HEK293 (cell line): ENCODE data around the gene LRRC59.
A peak's percentile ranks its signal among the peaks of the same experiment; 100 is the strongest.

ENCODE experiments used
- CTCF ChIA-PET: fragments of 350-600 bp; formaldehyde crosslinking; extraction: SDS; loops from one replicate; lab custom pipeline; 2021; ENCODE audit warnings: antibody characterized with exemption; lab: Yijun Ruan, JAX
- POLR2A ChIA-PET: fragments of 300-600 bp; formaldehyde crosslinking; extraction: SDS; loops from one replicate; lab custom pipeline; 2020; ENCODE audit warnings: antibody characterized with exemption, inconsistent platforms; lab: Yijun Ruan, JAX
- H3K27ac ChIP-seq: fragments of 200-500 bp; sonication (Bioruptor generic); 2 replicates; pipeline ENCODE4 v1.5.1; 2014; ENCODE audit warnings: low read depth, low read length, control low read depth, inconsistent platforms; ENCODE audit errors: extremely low read depth
- H3K36me3 ChIP-seq, 2 experiments: fragments of 200-500 bp in 1 of 2; sonication (Bioruptor generic) in 1 of 2; 1 replicate in 1 of 2; 2 replicates in 1 of 2; pipeline ENCODE4 v1.5.1; 2014 to 2017; ENCODE audit warnings: inconsistent platforms in 2 of 2, low read length in 2 of 2; ENCODE audit not compliant: control insufficient read depth in 2 of 2, insufficient read depth in 1 of 2
- H3K4me1 ChIP-seq: fragments of 200-500 bp; sonication (Bioruptor generic); 2 replicates; pipeline ENCODE4 v1.5.1; 2014; ENCODE audit warnings: mild to moderate bottlenecking, low read length, inconsistent platforms; ENCODE audit not compliant: control insufficient read depth, insufficient read depth
- H3K4me3 ChIP-seq: 2 replicates; pipeline ENCODE4 v1.5.1; 2011; ENCODE audit warnings: low read depth, mild to moderate bottlenecking, control low read depth, low read length, moderate library complexity
- H3K9me3 ChIP-seq: fragments of 200-500 bp; sonication (Bioruptor generic); 2 replicates; pipeline ENCODE4 v1.5.1; 2014; ENCODE audit warnings: low read depth, low read length, inconsistent platforms; ENCODE audit not compliant: control insufficient read depth, insufficient read depth
- GLIS1 ChIP-seq: fragments of 450-650 bp; formaldehyde crosslinking; IDR thresholded peaks from 2 replicates; pipeline ENCODE4 v1.5.1; 2016; ENCODE audit warnings: missing biosample characterization, missing genetic modification characterization
- SP3 ChIP-seq: fragments of 450-650 bp; formaldehyde crosslinking; IDR thresholded peaks from 2 replicates; pipeline ENCODE4 v1.5.1; 2016; ENCODE audit warnings: missing biosample characterization, missing genetic modification characterization
- WT1 ChIP-seq: fragments of 450-650 bp; formaldehyde crosslinking; IDR thresholded peaks from 2 replicates; pipeline ENCODE4 v1.5.1; 2016; ENCODE audit warnings: missing biosample characterization, missing genetic modification characterization
- ZNF19 ChIP-seq: fragments of 450-650 bp; formaldehyde crosslinking; IDR thresholded peaks from 2 replicates; pipeline ENCODE4; 2016; ENCODE audit warnings: missing biosample characterization, missing genetic modification characterization, low read depth
- ZNF830 ChIP-seq: fragments of 450-650 bp; IDR thresholded peaks from 2 replicates; pipeline ENCODE4 v1.5.0; 2018; ENCODE audit warnings: missing biosample characterization, missing genetic modification characterization, low read depth, mild to moderate bottlenecking, moderate library complexity
- TF ChIP-seq, protein P1 (sequence below): fragments of 450-650 bp; formaldehyde crosslinking; IDR thresholded peaks from 2 replicates; pipeline ENCODE4 v1.5.1; 2016; ENCODE audit warnings: missing biosample characterization, missing genetic modification characterization, borderline replicate concordance
- TF ChIP-seq, protein P2 (sequence below): fragments of 450-650 bp; formaldehyde crosslinking; IDR thresholded peaks from 2 replicates; pipeline ENCODE4 v1.5.1; 2016; ENCODE audit warnings: missing biosample characterization, missing genetic modification characterization, low read depth
- TF ChIP-seq, protein P3 (sequence below): fragments of 450-650 bp; formaldehyde crosslinking; IDR thresholded peaks from 2 replicates; pipeline ENCODE4 v1.5.1; 2016; ENCODE audit warnings: missing biosample characterization, missing genetic modification characterization
- TF ChIP-seq, protein P4 (sequence below): fragments of 450-650 bp; formaldehyde crosslinking; IDR thresholded peaks from 2 replicates; pipeline ENCODE4 v1.5.1; 2016; ENCODE audit warnings: missing biosample characterization, missing genetic modification characterization
- TF ChIP-seq, protein P5 (sequence below): fragments of 450-650 bp; formaldehyde crosslinking; IDR thresholded peaks from 2 replicates; pipeline ENCODE4 v1.5.1; 2017; ENCODE audit warnings: missing biosample characterization, missing genetic modification characterization
- TF ChIP-seq, protein P6 (sequence below): fragments of 450-650 bp; formaldehyde crosslinking; IDR thresholded peaks from 2 replicates; pipeline ENCODE4 v1.5.1; 2017; ENCODE audit warnings: missing biosample characterization, missing genetic modification characterization
- TF ChIP-seq, protein P7 (sequence below): fragments of 450-650 bp; formaldehyde crosslinking; IDR thresholded peaks from 2 replicates; pipeline ENCODE4 v1.5.1; 2016; ENCODE audit warnings: missing biosample characterization, missing genetic modification characterization

LRRC59 gene

DNA sequence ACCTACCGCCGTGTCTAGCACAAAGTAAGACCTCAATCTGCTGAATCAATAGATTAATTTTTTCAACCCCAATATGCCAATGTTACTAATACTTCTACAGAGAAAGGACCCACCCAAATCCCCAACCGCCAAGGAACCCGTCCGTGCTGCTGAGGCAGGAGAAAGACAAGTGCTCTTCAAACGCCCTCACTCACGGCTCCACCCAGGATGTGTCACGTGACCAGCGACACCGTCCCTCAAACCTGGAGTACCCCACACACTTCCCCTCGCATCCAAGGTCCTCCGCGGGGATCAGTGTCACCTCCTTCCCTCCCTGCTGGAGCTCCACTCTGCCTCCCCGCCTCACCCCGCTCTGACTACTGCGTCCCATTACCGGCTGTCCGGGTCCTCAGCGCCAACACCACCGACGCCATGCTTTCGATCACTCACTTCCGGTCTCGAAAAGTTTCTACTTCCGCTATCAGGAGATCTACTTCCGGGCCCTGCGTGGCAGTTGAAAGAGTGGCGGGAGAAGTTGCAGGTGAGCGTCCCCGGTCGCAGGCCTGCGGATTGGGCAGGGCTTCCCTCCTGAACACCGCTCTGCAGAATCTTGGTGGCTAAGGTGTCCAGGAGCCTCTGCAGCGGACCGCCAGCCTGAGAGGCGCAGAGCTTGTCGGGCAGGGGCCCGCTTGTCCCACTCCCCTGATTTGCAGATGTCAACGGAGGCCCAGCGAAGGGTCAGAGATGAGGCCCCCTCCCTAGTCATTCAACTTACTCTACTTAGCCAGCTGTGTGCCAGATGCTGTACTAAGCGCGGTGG lies 24.4 kb downstream of the LRRC59 start, which contains the start of the genes EME1 and MRPL27 (continued):
- TF ChIP-seq, protein P1, sequence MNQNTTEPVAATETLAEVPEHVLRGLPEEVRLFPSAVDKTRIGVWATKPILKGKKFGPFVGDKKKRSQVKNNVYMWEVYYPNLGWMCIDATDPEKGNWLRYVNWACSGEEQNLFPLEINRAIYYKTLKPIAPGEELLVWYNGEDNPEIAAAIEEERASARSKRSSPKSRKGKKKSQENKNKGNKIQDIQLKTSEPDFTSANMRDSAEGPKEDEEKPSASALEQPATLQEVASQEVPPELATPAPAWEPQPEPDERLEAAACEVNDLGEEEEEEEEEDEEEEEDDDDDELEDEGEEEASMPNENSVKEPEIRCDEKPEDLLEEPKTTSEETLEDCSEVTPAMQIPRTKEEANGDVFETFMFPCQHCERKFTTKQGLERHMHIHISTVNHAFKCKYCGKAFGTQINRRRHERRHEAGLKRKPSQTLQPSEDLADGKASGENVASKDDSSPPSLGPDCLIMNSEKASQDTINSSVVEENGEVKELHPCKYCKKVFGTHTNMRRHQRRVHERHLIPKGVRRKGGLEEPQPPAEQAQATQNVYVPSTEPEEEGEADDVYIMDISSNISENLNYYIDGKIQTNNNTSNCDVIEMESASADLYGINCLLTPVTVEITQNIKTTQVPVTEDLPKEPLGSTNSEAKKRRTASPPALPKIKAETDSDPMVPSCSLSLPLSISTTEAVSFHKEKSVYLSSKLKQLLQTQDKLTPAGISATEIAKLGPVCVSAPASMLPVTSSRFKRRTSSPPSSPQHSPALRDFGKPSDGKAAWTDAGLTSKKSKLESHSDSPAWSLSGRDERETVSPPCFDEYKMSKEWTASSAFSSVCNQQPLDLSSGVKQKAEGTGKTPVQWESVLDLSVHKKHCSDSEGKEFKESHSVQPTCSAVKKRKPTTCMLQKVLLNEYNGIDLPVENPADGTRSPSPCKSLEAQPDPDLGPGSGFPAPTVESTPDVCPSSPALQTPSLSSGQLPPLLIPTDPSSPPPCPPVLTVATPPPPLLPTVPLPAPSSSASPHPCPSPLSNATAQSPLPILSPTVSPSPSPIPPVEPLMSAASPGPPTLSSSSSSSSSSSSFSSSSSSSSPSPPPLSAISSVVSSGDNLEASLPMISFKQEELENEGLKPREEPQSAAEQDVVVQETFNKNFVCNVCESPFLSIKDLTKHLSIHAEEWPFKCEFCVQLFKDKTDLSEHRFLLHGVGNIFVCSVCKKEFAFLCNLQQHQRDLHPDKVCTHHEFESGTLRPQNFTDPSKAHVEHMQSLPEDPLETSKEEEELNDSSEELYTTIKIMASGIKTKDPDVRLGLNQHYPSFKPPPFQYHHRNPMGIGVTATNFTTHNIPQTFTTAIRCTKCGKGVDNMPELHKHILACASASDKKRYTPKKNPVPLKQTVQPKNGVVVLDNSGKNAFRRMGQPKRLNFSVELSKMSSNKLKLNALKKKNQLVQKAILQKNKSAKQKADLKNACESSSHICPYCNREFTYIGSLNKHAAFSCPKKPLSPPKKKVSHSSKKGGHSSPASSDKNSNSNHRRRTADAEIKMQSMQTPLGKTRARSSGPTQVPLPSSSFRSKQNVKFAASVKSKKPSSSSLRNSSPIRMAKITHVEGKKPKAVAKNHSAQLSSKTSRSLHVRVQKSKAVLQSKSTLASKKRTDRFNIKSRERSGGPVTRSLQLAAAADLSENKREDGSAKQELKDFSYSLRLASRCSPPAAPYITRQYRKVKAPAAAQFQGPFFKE (tag by site-specific recombination), result no peak
- no peak for TF ChIP-seq ZNF830 (tag by site-specific recombination)
- TF ChIP-seq GLIS1, result no peak
- TF ChIP-seq, protein P2, sequence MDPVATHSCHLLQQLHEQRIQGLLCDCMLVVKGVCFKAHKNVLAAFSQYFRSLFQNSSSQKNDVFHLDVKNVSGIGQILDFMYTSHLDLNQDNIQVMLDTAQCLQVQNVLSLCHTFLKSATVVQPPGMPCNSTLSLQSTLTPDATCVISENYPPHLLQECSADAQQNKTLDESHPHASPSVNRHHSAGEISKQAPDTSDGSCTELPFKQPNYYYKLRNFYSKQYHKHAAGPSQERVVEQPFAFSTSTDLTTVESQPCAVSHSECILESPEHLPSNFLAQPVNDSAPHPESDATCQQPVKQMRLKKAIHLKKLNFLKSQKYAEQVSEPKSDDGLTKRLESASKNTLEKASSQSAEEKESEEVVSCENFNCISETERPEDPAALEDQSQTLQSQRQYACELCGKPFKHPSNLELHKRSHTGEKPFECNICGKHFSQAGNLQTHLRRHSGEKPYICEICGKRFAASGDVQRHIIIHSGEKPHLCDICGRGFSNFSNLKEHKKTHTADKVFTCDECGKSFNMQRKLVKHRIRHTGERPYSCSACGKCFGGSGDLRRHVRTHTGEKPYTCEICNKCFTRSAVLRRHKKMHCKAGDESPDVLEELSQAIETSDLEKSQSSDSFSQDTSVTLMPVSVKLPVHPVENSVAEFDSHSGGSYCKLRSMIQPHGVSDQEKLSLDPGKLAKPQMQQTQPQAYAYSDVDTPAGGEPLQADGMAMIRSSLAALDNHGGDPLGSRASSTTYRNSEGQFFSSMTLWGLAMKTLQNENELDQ (tag by site-specific recombination), result no peak
- peak; percentile 88 for TF ChIP-seq SP3
- TF ChIP-seq ZNF19 (tag by site-specific recombination), result no peak
- TF ChIP-seq, protein P3, sequence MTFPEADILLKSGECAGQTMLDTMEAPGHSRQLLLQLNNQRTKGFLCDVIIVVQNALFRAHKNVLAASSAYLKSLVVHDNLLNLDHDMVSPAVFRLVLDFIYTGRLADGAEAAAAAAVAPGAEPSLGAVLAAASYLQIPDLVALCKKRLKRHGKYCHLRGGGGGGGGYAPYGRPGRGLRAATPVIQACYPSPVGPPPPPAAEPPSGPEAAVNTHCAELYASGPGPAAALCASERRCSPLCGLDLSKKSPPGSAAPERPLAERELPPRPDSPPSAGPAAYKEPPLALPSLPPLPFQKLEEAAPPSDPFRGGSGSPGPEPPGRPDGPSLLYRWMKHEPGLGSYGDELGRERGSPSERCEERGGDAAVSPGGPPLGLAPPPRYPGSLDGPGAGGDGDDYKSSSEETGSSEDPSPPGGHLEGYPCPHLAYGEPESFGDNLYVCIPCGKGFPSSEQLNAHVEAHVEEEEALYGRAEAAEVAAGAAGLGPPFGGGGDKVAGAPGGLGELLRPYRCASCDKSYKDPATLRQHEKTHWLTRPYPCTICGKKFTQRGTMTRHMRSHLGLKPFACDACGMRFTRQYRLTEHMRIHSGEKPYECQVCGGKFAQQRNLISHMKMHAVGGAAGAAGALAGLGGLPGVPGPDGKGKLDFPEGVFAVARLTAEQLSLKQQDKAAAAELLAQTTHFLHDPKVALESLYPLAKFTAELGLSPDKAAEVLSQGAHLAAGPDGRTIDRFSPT (tag by site-specific recombination), result no peak

DNA sequence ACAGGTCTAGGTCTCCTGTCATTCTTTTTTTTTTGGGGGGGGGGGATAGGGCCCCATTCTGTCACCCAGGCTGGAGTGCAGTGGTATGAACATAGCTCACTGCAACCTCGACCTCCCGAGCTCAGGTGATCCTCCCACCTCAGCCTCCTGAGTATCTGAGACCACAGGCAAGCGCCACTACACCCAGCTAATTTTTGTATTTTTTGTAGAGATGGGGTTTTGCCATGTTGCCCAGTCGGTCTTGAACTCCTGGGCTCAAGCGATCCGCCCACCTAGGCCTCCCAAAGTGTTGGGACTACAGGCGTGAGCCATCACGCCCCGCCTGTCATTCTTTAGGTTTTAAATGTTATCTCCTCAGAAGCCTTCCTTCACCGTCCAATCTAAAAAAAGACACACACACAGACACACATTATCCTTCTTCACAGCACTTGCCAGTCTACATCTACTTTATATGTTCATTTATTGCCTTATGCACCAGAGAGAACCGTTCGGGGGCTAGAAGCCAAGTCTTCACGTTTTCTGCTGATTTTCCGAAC lies 25.0 kb downstream of the LRRC59 start:
- peak overlapping the region; percentile 97 for H3K4me3 ChIP-seq
- ChIA-PET CTCF (interaction anchor here (0.6 to 2.4 kb wide), 6 partner anchors 10 to 514 kb away, joined by 3 to 17 read pairs (median 8); partner anchors contain the start of genes LRRC59 and RSAD1), POLR2A (interaction anchor here (0.6 to 3.6 kb wide), 5 partner anchors 10 to 26 kb away, joined by 3 to 15 read pairs (median 5); partner anchors contain the start of genes LRRC59 and XYLT2)
- H3K27ac ChIP-seq, result peak overlapping the region; percentile 86
- H3K9me3 ChIP-seq, result no peaks in the 10 kb centered on the region
- no peak for TF ChIP-seq WT1 (tag by site-specific recombination)
- H3K4me1 ChIP-seq, result peaks cover 8% of the 10 kb centered on the region
- H3K36me3 ChIP-seq, result peaks cover 40 to 71% of the 10 kb centered on the region in 2 experiments

DNA sequence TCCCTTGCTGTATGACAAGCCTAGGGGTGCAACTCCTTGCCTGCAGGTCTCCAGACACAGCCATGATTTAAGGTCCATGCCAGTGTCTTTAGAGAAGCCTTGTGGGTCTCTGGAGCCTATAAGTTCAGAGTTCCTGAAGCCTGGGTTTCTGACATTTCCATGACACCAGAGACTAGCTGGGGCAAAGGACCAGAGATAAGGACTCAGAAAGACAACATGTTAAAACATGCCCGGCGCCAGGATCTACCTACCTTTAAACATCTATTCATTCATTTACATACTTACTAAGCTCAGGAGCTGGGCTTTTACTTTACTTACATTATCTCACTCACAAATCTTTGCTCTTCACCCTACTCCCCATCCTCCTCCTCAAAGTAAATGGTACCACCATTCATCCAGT lies 25.8 kb downstream of the LRRC59 start:
- peaks cover 8% of the 10 kb centered on the region for H3K4me1 ChIP-seq
- H3K36me3 ChIP-seq, result peaks cover 37 to 71% of the 10 kb centered on the region in 2 experiments
- POLR2A ChIA-PET, result interaction anchor here (1.1 to 1.8 kb wide), 3 partner anchors 9 to 22 kb away, joined by 3 to 8 read pairs (median 5); no protein-coding TSS in a partner anchor
- H3K4me3 ChIP-seq, result no peak overlapping the region
- H3K27ac ChIP-seq, result peak overlapping the region; percentile 29; the same call in 1 of the 2 replicates
- CTCF ChIA-PET, result interaction anchor here (0.6 to 2.4 kb wide), 5 partner anchors 9 to 694 kb away, joined by 3 to 17 read pairs (median 6); partner anchors contain the start of genes LRRC59 and RSAD1
- H3K9me3 ChIP-seq, result no peaks in the 10 kb centered on the region
- TF ChIP-seq, protein P4, sequence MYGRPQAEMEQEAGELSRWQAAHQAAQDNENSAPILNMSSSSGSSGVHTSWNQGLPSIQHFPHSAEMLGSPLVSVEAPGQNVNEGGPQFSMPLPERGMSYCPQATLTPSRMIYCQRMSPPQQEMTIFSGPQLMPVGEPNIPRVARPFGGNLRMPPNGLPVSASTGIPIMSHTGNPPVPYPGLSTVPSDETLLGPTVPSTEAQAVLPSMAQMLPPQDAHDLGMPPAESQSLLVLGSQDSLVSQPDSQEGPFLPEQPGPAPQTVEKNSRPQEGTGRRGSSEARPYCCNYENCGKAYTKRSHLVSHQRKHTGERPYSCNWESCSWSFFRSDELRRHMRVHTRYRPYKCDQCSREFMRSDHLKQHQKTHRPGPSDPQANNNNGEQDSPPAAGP, result no peak
- TF ChIP-seq, protein P5, sequence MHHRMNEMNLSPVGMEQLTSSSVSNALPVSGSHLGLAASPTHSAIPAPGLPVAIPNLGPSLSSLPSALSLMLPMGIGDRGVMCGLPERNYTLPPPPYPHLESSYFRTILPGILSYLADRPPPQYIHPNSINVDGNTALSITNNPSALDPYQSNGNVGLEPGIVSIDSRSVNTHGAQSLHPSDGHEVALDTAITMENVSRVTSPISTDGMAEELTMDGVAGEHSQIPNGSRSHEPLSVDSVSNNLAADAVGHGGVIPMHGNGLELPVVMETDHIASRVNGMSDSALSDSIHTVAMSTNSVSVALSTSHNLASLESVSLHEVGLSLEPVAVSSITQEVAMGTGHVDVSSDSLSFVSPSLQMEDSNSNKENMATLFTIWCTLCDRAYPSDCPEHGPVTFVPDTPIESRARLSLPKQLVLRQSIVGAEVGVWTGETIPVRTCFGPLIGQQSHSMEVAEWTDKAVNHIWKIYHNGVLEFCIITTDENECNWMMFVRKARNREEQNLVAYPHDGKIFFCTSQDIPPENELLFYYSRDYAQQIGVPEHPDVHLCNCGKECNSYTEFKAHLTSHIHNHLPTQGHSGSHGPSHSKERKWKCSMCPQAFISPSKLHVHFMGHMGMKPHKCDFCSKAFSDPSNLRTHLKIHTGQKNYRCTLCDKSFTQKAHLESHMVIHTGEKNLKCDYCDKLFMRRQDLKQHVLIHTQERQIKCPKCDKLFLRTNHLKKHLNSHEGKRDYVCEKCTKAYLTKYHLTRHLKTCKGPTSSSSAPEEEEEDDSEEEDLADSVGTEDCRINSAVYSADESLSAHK, result no peak
- TF ChIP-seq, protein P6, sequence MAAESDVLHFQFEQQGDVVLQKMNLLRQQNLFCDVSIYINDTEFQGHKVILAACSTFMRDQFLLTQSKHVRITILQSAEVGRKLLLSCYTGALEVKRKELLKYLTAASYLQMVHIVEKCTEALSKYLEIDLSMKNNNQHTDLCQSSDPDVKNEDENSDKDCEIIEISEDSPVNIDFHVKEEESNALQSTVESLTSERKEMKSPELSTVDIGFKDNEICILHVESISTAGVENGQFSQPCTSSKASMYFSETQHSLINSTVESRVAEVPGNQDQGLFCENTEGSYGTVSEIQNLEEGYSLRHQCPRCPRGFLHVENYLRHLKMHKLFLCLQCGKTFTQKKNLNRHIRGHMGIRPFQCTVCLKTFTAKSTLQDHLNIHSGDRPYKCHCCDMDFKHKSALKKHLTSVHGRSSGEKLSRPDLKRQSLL (tag by site-specific recombination), result no peak
- TF ChIP-seq, protein P7, sequence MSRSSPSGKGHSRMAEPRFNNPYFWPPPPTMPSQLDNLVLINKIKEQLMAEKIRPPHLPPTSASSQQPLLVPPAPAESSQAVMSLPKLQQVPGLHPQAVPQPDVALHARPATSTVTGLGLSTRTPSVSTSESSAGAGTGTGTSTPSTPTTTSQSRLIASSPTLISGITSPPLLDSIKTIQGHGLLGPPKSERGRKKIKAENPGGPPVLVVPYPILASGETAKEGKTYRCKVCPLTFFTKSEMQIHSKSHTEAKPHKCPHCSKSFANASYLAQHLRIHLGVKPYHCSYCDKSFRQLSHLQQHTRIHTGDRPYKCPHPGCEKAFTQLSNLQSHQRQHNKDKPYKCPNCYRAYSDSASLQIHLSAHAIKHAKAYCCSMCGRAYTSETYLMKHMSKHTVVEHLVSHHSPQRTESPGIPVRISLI, result no peak
